Endothelial cell of umbilical vein (primary cell): ENCODE measurements around the gene TLCD5. TPM values are rescaled to one million over a fixed set of nuclear protein-coding genes. Genes with fewer than 3 reads are reported as not detected.

ENCODE experiments used
- BruUV-seq: library from RNA; stranded (reverse); fragments of 400-500 nt; replicated peaks from 2 replicates; lab custom pipeline; 2021; lab: Mats Ljungman, UMichigan
- CTCF ChIA-PET: fragments of 300-600, 350-600 bp; sonication (Branson Sonifier 250); formaldehyde crosslinking; loops from one replicate; lab custom pipeline; 2021; ENCODE audit warnings: antibody characterized with exemption, inconsistent platforms; lab: Charles Lee
- POLR2A ChIA-PET: fragments of 300-600, 350-600 bp; sonication (Branson Sonifier 250); formaldehyde crosslinking; loops from one replicate; lab custom pipeline; 2021; ENCODE audit warnings: antibody characterized with exemption, inconsistent platforms; lab: Charles Lee
- DNase-seq: peaks from one replicate; pipeline ENCODE4 v3.0.0-alpha.2; 2011; ENCODE audit warnings: low read depth, low spot score
- FAIRE-seq: peaks from 2 replicates; lab custom pipeline; 2011; peaks lifted over from hg19 to GRCh38; lab: Jason Lieb, UNC
- H2AFZ ChIP-seq: 2 replicates; pipeline ENCODE4 v1.6.0; 2012; ENCODE audit warnings: low read depth, low read length, control low read depth, inconsistent platforms
- H3K27ac ChIP-seq: 2 replicates; pipeline ENCODE4 v1.5.1; 2011; ENCODE audit warnings: low read depth, mild to moderate bottlenecking, control low read depth, low read length, moderate library complexity; ENCODE audit not compliant: insufficient read depth
- H3K27me3 ChIP-seq, 2 experiments: 2 replicates each; pipeline versions ENCODE4 v1.6.0 to v1.6.1; 2011; ENCODE audit warnings: low read length in 2 of 2, mixed read lengths in 1 of 2; ENCODE audit not compliant: control insufficient read depth in 2 of 2, insufficient read depth in 2 of 2
- H3K36me3 ChIP-seq, 2 experiments: 2 replicates in 1 of 2; 3 replicates in 1 of 2; pipeline ENCODE4 v1.5.1; 2011; ENCODE audit warnings: low read length in 2 of 2, mild to moderate bottlenecking in 1 of 2, moderate library complexity in 1 of 2; ENCODE audit not compliant: control insufficient read depth in 2 of 2, insufficient read depth in 2 of 2; ENCODE audit errors: extremely low read depth in 1 of 2
- H3K4me1 ChIP-seq: 3 replicates; pipeline ENCODE4 v1.5.1; 2011; ENCODE audit warnings: mild to moderate bottlenecking, low read length; ENCODE audit not compliant: control insufficient read depth, insufficient read depth; ENCODE audit errors: extremely low read depth
- H3K4me2 ChIP-seq: 2 replicates; pipeline ENCODE4 v1.6.1; 2011; ENCODE audit warnings: low read length, control low read depth, mixed read lengths; ENCODE audit not compliant: insufficient read depth
- H3K4me3 ChIP-seq, 3 experiments: fragments of 200-600 bp in 1 of 3; sonication (generic), shearing (Covaris generic) in 1 of 3; replicated peaks in 1 of 3; 2 replicates each; pipeline ENCODE4 v1.5.1; 2011 to 2016; ENCODE audit warnings: control low read depth in 3 of 3, low read length in 3 of 3, mild to moderate bottlenecking in 2 of 3, inconsistent platforms in 1 of 3, low read depth in 1 of 3, moderate library complexity in 1 of 3; ENCODE audit not compliant: insufficient read depth in 1 of 3
- H3K79me2 ChIP-seq: 2 replicates; pipeline ENCODE4 v1.6.0; 2012; ENCODE audit warnings: low read length, inconsistent platforms; ENCODE audit not compliant: control insufficient read depth, insufficient read depth
- H3K9ac ChIP-seq: replicated peaks from 2 replicates; pipeline ENCODE3; 2011; ENCODE audit warnings: low read length, control low read depth; ENCODE audit not compliant: insufficient read depth; ENCODE audit errors: extremely low read depth
- H3K9me1 ChIP-seq: replicated peaks from 3 replicates; pipeline ENCODE4 v1.6.0; 2011; ENCODE audit warnings: mild to moderate bottlenecking, low read length; ENCODE audit not compliant: control insufficient read depth, insufficient read depth; ENCODE audit errors: extremely low read depth
- H3K9me3 ChIP-seq: replicated peaks from 2 replicates; pipeline ENCODE4 v1.5.1; 2012; ENCODE audit warnings: low read length, inconsistent platforms; ENCODE audit not compliant: control insufficient read depth, insufficient read depth
- H4K20me1 ChIP-seq: replicated peaks from 2 replicates; pipeline ENCODE3; 2011; ENCODE audit warnings: mild to moderate bottlenecking, low read length; ENCODE audit not compliant: control insufficient read depth, insufficient read depth; ENCODE audit errors: extremely low read depth
- EZH2 ChIP-seq: IDR thresholded peaks from 2 replicates; pipeline ENCODE4 v1.6.1; 2012; ENCODE audit warnings: borderline replicate concordance, low read depth, mild to moderate bottlenecking, moderate library complexity, low read length, inconsistent platforms; ENCODE audit not compliant: severe bottlenecking
- FOS ChIP-seq: IDR thresholded peaks from 2 replicates; pipeline ENCODE4 v1.6.1; 2011; ENCODE audit warnings: mild to moderate bottlenecking, low read length, moderate library complexity, borderline replicate concordance; ENCODE audit not compliant: insufficient read depth
- GATA2 ChIP-seq: IDR thresholded peaks from 2 replicates; pipeline ENCODE4 v1.7.0; 2011; ENCODE audit warnings: low read depth, mild to moderate bottlenecking, moderate library complexity, mixed read lengths, low read length; ENCODE audit not compliant: insufficient read length, insufficient read depth
- JUN ChIP-seq: IDR thresholded peaks from 2 replicates; pipeline ENCODE4 v1.6.1; 2011; ENCODE audit warnings: borderline replicate concordance, low read depth; ENCODE audit not compliant: insufficient read length, insufficient read depth
- MYC ChIP-seq: IDR thresholded peaks from one replicate; pipeline ENCODE4 v1.6.1; 2011; ENCODE audit warnings: mild to moderate bottlenecking, low read depth, low read length
- POLR2A ChIP-seq: IDR thresholded peaks from 2 replicates; pipeline ENCODE4 v1.6.1; 2012; ENCODE audit warnings: low read depth, mild to moderate bottlenecking, control low read depth, low read length
- POLR2AphosphoS5 ChIP-seq: IDR thresholded peaks from 2 replicates; pipeline ENCODE4 v1.6.1; 2012; ENCODE audit warnings: low read depth, mild to moderate bottlenecking, control low read depth, low read length, moderate library complexity; ENCODE audit not compliant: insufficient read depth
- dilution Hi-C: fragments of 300-500 bp; cut with MboI; formaldehyde crosslinking; loops from one replicate; pipeline ENCODE4 v1.15.0; 2019; ENCODE audit warnings: low sequenced_read_pairs; ENCODE audit not compliant: extremely low pct_ligation_motif_present
- intact Hi-C: fragments of 100-400 bp; cut with micrococcal nuclease; formaldehyde crosslinking; loops from one replicate; pipeline ENCODE4 v1.10.0; 2022
- polyA plus RNA-seq, 4 experiments: library from polyadenylated mRNA; depleted of rRNA in 3 of 4; stranded (reverse) in 3 of 4; unstranded in 1 of 4; fragments of >200 nt; gene quantifications; 2 replicates each; pipeline versions ENCODE4 v1.2.1 to v1.2.3, GENCODE V29; 2011 to 2012; ENCODE audit warnings: missing spikeins in 1 of 4
- total RNA-seq: library from RNA; stranded (reverse); gene quantifications from 2 replicates; pipeline ENCODE4 v1.2.3, GENCODE V29; 2021
- TF ChIP-seq, protein P1 (sequence below): IDR thresholded peaks from 2 replicates; pipeline ENCODE4 v1.6.1; 2011; ENCODE audit not compliant: insufficient read depth, insufficient read length
- TF ChIP-seq, protein P2 (sequence below), 2 donors: IDR thresholded peaks; 1 replicate in 1 of 2; 2 replicates in 1 of 2; pipeline ENCODE4 v1.5.1; 2011; ENCODE audit warnings: low read length in 2 of 2, mild to moderate bottlenecking in 2 of 2, moderate library complexity in 2 of 2, control low read depth in 1 of 2, inconsistent platforms in 1 of 2, low read depth in 1 of 2; ENCODE audit not compliant: insufficient read depth in 1 of 2; ENCODE audit errors: extremely low read depth in 1 of 2

Gene TLCD5
- total and polyA plus RNA-seq, 2 donors (not counting 3 experiments of a cell fraction or from before 2014, with no cell fraction given): 6.3 to 9.7 TPM

DNA sequence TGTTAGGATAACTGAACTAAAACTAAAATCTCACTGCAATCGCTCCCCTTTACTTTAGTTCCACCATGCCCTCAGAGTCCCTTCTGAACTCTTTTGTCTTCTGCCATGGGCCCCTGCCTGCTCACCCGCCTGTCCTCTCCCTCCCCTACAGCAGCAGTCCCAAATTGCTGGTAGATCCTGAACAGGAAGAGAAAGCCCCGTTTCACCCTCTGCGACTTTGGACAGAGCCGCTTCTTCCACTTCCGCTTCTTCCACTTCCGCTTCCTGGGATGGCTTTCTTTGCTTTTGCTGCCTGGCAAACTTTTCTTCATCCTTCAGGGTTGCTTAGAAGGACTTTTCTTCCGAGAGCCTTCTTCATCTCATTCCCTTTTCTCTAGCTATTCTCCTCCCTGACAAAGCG is 35.7 kb upstream of the TLCD5 start:
- ChIA-PET CTCF (interaction anchor here (1.2 to 2.4 kb wide), 3 partner anchors 11 to 14 kb away, joined by 5 to 28 read pairs (median 5); no protein-coding TSS in a partner anchor), POLR2A (no interaction called here)
- Histone ChIP-seq H3K4me3 (no peak overlapping the region), H4K20me1 (no peaks in the 10 kb centered on the region), H3K36me3 (no peaks in the 10 kb centered on the region), H3K9ac (no peak overlapping the region), H3K9me1 (no peaks in the 10 kb centered on the region), H3K27ac (no peak overlapping the region), H3K9me3 (no peaks in the 10 kb centered on the region), H2AFZ (peak overlapping the region; percentile 14), H3K27me3 (peaks cover 13 to 22% of the 10 kb centered on the region in 2 experiments), H3K79me2 (no peaks in the 10 kb centered on the region), H3K4me2 (no peak overlapping the region), H3K4me1 (no peaks in the 10 kb centered on the region)
- DNase-seq: no peak
- TF ChIP-seq, protein P1, sequence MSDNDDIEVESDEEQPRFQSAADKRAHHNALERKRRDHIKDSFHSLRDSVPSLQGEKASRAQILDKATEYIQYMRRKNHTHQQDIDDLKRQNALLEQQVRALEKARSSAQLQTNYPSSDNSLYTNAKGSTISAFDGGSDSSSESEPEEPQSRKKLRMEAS: no peak
- no peak for TF ChIP-seq EZH2
- TF ChIP-seq POLR2AphosphoS5: no peak
- no peak for TF ChIP-seq POLR2A
- no peak for TF ChIP-seq FOS
- no peak for TF ChIP-seq MYC
- TF ChIP-seq JUN: no peak
- TF ChIP-seq, protein P2, sequence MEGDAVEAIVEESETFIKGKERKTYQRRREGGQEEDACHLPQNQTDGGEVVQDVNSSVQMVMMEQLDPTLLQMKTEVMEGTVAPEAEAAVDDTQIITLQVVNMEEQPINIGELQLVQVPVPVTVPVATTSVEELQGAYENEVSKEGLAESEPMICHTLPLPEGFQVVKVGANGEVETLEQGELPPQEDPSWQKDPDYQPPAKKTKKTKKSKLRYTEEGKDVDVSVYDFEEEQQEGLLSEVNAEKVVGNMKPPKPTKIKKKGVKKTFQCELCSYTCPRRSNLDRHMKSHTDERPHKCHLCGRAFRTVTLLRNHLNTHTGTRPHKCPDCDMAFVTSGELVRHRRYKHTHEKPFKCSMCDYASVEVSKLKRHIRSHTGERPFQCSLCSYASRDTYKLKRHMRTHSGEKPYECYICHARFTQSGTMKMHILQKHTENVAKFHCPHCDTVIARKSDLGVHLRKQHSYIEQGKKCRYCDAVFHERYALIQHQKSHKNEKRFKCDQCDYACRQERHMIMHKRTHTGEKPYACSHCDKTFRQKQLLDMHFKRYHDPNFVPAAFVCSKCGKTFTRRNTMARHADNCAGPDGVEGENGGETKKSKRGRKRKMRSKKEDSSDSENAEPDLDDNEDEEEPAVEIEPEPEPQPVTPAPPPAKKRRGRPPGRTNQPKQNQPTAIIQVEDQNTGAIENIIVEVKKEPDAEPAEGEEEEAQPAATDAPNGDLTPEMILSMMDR (IDR thresholded peaks at IDR 0.05; ENCODE audit: extremely low read depth in 1 of 2, insufficient read depth in 1 of 2, low read depth in 1 of 2, low read length in 2 of 2): no peak
- TF ChIP-seq GATA2: no peak
- FAIRE-seq: no peak
- dilution Hi-C loops: no loop called here
- intact Hi-C loops: no loop called here
- no TSS peak for BruUV-seq
